Left ventricle myocardium inferior (tissue), 1 donor: ENCODE results near the gene RERE. TPM values are rescaled to one million over a fixed set of nuclear protein-coding genes. Genes with fewer than 3 reads are reported as not detected.

ENCODE experiments used
- DNase-seq: peaks from one replicate; pipeline ENCODE4 v3.0.0-alpha.2; 2020
- H3K27ac ChIP-seq: fragments of 200-600 bp; replicated peaks from 2 replicates; pipeline ENCODE4 v1.8.0; 2021
- H3K27me3 ChIP-seq: fragments of 200-600 bp; 2 replicates; pipeline ENCODE4 v1.8.0; 2021; ENCODE audit warnings: low read depth
- H3K36me3 ChIP-seq: fragments of 200-600 bp; 2 replicates; pipeline ENCODE4 v1.8.0; 2021
- H3K4me1 ChIP-seq: fragments of 200-600 bp; 2 replicates; pipeline ENCODE4 v1.8.0; 2021
- H3K4me3 ChIP-seq: fragments of 200-600 bp; 2 replicates; pipeline ENCODE4 v1.8.0; 2021; ENCODE audit warnings: mild to moderate bottlenecking, moderate library complexity
- H3K9me3 ChIP-seq: fragments of 200-600 bp; replicated peaks from 2 replicates; pipeline ENCODE4 v1.8.0; 2021
- CTCF ChIP-seq: fragments of 200-600 bp; IDR thresholded peaks from 2 replicates; pipeline ENCODE4 v1.8.0; 2021; ENCODE audit warnings: antibody characterized with exemption, mild to moderate bottlenecking, borderline replicate concordance
- intact Hi-C: fragments of 100-400 bp; cut with micrococcal nuclease; formaldehyde crosslinking; loops from one replicate; pipeline ENCODE4 v1.11.0; 2022
- total RNA-seq: library from RNA; stranded (reverse); fragmentation: NEBNext Ultra II Directional; extraction: Animal tissue kit (Norgen Biotek cat#: 25700); gene quantifications from one replicate; pipeline ENCODE4 v1.2.1, GENCODE V29; 2021
- donor health status: DM: no; HTN: yes; CAD: no; lungs with severe emphysema.

Gene RERE
- total RNA-seq, 1 donor from 2014 or later, result 141 TPM

GRCh38 chr1:8465692-8466091 is 351.7 kb downstream of the RERE start:
- Histone ChIP-seq H3K27me3 (no peaks in the 10 kb centered on the region), H3K27ac (peak overlapping the region; percentile 87), H3K4me3 (no peak overlapping the region), H3K4me1 (peaks cover 56% of the 10 kb centered on the region), H3K9me3 (no peaks in the 10 kb centered on the region), H3K36me3 (peaks cover 3% of the 10 kb centered on the region)
- no peak for DNase-seq
- intact Hi-C loops, result no loop called here
- no peak for TF ChIP-seq CTCF

- H3K27ac ChIP-seq, result peak overlapping the region; percentile 87
- peaks cover 60% of the 10 kb centered on the region for H3K4me1 ChIP-seq
- H3K4me3 ChIP-seq, result no peak overlapping the region
- no peaks in the 10 kb centered on the region for H3K27me3 ChIP-seq
- TF ChIP-seq CTCF, result no peak
- DNase-seq, result no peak
- peaks cover 3% of the 10 kb centered on the region for H3K36me3 ChIP-seq
- intact Hi-C loops, result no loop called here
- no peaks in the 10 kb centered on the region for H3K9me3 ChIP-seq
Measured at GRCh38 chr1:8465013-8465412, 352.4 kb downstream of the RERE start.

GRCh38 chr1:8464377-8464776 is 353.1 kb downstream of the RERE start:
- peak overlapping the region; percentile 87 for H3K27ac ChIP-seq
- no peaks in the 10 kb centered on the region for H3K9me3 ChIP-seq
- no peak for DNase-seq
- no peak overlapping the region for H3K4me3 ChIP-seq
- H3K27me3 ChIP-seq, result no peaks in the 10 kb centered on the region
- intact Hi-C loops, result no loop called here
- peaks cover 66% of the 10 kb centered on the region for H3K4me1 ChIP-seq
- peaks cover 3% of the 10 kb centered on the region for H3K36me3 ChIP-seq
- TF ChIP-seq CTCF, result no peak

GRCh38 chr1:8463144-8463927 is 354.1 kb downstream of the RERE start:
- DNase-seq, result no peak
- Histone ChIP-seq H3K36me3 (peaks cover 3% of the 10 kb centered on the region), H3K27ac (peak overlapping the region; percentile 87), H3K4me1 (peaks cover 69% of the 10 kb centered on the region), H3K4me3 (peak overlapping the region; percentile 7), H3K9me3 (no peaks in the 10 kb centered on the region), H3K27me3 (no peaks in the 10 kb centered on the region)
- no peak for TF ChIP-seq CTCF
- intact Hi-C loops, result no loop called here

- Histone ChIP-seq H3K4me1 (peaks cover 78% of the 10 kb centered on the region), H3K36me3 (peaks cover 3% of the 10 kb centered on the region), H3K27ac (peak overlapping the region; percentile 87), H3K4me3 (no peak overlapping the region), H3K27me3 (no peaks in the 10 kb centered on the region), H3K9me3 (no peaks in the 10 kb centered on the region)
- intact Hi-C loops, result no loop called here
- no peak for TF ChIP-seq CTCF
- no peak for DNase-seq
Measured at GRCh38 chr1:8462371-8462892, 355.0 kb downstream of the RERE start.
